HS-27A (cell line): Measurements from ENCODE around the gene SFT2D2.

ENCODE experiments used
- DNase-seq: peaks from one replicate; pipeline ENCODE4 v3.0.0-alpha.2; 2012; ENCODE audit warnings: low read depth, missing footprints

Gene SFT2D2

DNA sequence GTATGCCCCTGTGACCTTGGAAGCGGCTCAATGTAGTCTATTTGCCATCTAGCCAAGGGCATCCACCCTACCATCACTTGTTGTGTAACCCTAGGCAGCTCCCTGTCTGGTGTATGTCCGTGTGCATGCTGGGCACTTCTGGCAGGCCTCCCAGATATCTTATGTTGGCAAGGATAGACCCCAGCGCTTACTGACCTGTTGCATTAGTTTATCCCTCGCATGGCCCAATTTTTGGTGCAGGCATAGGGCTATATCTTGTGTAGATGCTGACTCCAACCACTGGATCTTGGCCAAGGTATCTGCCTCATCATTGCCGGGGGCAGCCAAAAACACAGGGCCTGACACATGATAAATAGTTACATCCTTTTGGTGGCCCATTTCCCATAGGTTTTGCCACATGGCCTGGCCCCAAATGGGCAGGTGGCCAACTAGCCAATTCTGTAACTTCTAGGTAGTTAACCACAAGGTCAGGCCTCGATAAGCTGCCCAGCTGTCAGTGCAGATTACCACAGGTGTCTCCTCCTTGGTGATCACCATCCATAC lies 40.9 kb downstream of the SFT2D2 start:
- DNase-seq: no peak

GRCh38 chr1:168271636-168272035 lies 45.8 kb downstream of the SFT2D2 start:
- DNase-seq: no peak

DNA sequence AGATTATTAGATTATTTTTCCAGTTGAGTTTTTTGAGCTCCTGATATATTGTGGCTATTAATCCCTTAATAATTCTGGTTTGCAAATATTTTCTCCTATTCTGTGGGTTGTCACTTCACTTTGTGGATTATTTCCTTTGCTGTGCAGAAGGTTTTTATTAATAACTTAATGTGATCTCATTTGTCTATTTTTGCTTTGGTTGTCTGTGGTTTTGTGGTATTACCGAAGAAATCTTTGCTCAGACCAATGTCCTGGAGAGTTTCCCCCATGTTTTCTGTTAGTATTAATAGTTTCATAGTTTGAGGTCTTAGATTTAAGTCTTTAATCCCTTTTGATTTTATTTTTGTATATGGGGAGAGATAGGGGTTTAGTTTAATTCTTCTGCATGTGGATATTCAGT lies 47.8 kb downstream of the SFT2D2 start:
- no peak for DNase-seq

GRCh38 chr1:168279253-168279652 lies 53.4 kb downstream of the SFT2D2 start:
- DNase-seq: no peak

GRCh38 chr1:168280296-168280927 lies 54.6 kb downstream of the SFT2D2 start, which contains the start of gene TBX19:
TBX19 (plus strand) TSS chr1:168280877; CDS start chr1:168281091, 214 bp downstream.
- no peak for DNase-seq

- DNase-seq: no peak
Measured at GRCh38 chr1:168281603-168282325, 56.0 kb downstream of the SFT2D2 start.

DNA sequence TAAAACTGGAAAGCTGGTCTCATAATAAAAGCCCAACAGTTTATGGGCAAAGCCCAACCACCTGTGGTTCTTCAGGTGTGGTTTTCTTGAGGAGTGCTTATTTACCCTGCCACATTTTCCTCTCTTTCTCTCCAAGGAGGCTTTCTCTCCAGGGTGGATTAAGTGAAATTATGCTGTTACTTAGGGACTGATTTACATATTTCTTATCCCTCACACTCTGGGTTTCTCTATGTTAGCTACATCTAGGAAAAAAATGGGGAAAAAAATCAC lies 59.7 kb downstream of the SFT2D2 start:
- no peak for DNase-seq

DNA sequence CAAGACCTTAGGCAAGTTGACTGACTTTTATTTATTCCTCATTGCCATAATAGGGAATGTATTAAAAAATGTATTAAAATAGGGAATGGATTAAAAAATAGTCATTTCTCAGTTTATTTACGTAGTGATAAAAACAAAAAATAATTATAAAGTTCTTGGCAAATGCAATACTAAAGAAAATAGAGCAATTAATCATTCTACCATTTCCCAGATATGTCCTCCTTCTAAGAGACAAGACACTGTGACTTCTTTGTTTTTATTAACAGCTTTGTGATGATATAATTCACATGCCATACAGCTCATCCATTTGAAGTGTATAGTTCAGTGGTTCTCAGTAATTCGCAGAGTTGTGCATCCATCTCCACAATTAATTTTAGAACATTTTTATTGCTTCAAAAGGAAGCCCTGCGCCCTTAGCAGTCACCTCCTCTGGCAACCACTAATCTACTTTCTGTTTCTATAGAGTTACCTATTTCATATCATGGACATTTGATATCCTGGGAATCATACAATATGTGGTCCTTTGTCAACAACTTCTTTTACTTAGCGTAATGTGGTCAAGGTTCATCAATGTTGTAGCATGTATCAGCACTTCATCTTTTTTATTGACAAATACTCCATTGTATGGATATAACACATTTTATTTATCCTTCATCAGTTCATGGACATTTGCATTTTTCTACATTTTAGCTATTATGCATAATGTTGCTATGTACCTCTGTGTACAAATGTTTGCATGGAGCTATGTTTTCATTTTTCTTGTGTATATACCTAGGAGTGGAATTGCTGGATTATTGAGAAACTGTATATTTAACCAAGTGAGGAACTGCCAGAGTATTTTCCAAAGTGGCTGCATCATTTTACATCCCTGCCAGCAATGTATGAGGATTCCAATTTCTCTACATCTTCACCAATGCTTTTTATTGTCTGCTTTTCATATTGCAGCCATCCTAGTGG lies 60.4 kb downstream of the SFT2D2 start:
- no peak for DNase-seq

DNA sequence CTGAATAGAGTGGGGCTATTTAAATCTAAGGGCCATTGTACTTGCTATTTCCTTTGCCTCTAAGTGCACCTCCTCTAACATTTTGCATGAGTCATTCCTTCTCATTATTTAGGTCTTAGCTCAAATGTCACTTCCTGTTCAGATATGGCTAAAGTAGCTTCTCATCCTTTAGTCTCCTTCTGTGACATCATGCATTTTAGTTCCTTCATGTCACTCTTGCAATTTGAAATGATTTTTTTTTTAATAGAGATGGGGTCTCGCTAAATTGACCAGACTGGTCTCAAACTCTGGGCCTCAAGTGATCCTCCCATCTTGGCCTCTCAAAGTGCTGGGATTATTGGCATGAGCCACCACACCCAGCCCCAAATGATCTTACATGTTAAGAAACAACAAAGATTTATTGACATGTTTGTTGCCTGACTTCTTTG lies 61.4 kb downstream of the SFT2D2 start:
- no peak for DNase-seq

GRCh38 chr1:168288311-168289052 lies 62.7 kb downstream of the SFT2D2 start:
- DNase-seq: no peak

- no peak for DNase-seq
Measured at GRCh38 chr1:168291222-168291837, 65.5 kb downstream of the SFT2D2 start.

- DNase-seq: no peak
Measured at GRCh38 chr1:168293356-168293755, 67.6 kb downstream of the SFT2D2 start.

DNA sequence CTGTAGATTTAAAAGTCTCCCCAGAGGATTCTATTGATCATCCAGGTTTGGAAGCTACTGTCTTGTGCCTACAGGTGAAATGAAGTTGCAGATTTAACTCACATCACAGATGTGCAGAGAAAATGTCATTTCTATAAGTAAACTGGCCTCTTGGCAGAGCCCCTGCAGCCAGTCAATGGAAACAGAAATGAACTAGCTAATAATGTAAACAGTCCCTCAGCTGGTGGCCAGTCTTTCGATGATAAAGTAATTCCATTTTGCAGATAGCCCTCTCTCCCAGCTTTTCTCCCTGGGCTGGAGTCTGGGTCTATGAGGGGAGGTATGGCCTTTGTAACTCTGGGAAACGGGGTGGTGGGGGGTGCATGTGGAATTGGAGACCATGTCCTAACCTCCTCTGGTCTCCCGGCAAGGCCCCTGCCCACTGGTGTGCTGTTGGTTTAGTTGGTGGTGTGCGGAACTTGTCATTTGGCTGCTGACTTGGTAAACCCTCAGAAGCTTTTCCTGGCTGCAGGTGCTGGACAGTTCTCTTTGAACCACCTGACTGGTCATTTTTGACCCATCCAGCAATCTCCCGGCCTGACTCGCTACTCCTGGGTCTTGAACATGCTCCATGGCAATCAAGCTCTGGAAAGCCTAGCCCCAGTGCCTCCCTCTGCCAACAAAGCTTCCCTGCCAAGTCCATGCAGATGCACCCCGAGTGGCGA lies 69.8 kb downstream of the SFT2D2 start:
- no peak for DNase-seq

- DNase-seq: no peak
Measured at GRCh38 chr1:168297019-168297730, 71.4 kb downstream of the SFT2D2 start.

DNA sequence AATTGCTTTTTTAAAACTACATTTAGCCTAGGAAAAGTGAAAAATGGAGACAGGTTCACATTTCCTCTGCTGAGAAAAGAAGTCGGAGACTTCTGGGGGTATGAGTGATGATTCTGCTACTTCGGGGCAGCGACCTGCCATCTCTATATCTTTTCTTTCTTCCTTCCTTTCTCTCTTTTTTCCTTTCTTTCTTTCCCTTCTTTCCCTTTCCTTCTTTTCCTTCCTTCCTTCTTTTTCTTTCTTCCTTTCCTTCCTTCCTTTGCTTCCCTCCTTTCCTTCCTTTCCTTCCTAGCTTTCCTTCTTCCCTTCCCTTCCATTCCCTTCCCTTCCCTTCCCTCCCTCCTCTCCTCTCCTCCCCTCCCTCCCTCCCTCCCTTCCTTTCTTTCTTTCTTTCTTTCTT lies 72.6 kb downstream of the SFT2D2 start:
- DNase-seq: no peak

DNA sequence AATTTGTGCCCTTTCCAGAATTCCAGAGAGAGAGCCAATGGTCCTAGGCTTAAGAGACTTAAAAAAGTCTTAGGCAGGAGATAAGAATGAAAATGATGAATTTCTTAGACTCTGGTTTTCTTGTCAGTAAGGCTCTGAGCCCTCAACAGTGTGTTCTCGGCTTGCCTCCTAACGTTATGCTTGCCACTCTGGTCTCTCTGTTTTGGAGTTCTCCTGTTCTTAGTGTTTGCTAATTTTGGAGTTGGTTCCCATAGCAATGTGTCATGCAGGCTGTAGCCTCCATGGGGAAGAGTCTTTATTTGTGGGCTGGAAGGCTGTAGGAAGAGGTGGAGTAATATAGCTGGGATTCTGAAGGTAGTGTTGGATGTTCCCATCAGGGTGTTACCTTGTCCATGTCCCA lies 74.8 kb downstream of the SFT2D2 start:
- DNase-seq: no peak

DNA sequence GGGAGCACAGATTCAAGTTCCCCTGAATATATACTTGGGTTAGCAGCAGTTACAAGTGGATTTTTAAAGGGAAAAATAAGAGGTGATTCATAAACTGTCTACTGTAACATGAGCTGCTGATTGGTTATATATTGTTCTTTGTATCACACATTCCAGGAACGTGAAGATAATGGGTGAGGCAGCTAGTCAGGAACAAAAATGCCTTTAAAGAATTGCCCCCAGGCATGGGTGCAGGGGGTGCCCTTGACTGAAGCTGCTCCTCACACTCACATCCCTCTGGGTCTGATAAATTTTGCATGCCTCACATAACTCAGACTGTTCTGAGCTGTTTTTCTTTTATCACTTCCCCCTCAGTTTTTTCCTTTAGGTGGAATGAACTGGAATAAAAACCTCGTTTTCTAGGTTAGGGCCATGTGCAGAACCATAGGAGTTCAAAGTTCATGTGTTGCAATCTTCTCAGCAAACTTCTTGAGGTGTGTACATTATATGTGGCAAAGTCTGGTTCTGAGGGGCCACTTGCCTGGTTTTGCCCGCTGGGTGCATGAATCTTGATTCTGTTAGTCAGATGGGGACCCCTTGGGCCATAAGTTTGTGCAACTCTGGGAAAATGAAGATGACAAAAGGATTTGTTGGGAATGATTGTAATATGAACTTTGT lies 76.0 kb downstream of the SFT2D2 start:
- peak; percentile 31 for DNase-seq
